H1 (cell line): ENCODE data around the gene TUBGCP5. TPM values are rescaled to one million over a fixed set of nuclear protein-coding genes. Genes with fewer than 3 reads are reported as not detected.

Experiments
- CTCF ChIA-PET: fragments of 300-600 bp; sonication (Branson Sonifier 250); formaldehyde crosslinking; loops from one replicate; lab custom pipeline; 2021; ENCODE audit not compliant: partially characterized antibody; lab: Charles Lee
- POLR2A ChIA-PET: fragments of 300-600 bp; sonication (Branson Sonifier 250); formaldehyde crosslinking; loops from one replicate; lab custom pipeline; 2021; ENCODE audit warnings: inconsistent platforms; ENCODE audit not compliant: partially characterized antibody; lab: Charles Lee
- DNase-seq, 2 experiments: peaks; one replicate each; pipeline versions ENCODE4 v3.0.0 to v3.0.0-alpha.2; 2010 to 2022; ENCODE audit warnings: low spot score in 2 of 2, low read depth in 1 of 2, mixed read lengths in 1 of 2
- FAIRE-seq: peaks from 2 replicates; lab custom pipeline; 2011; peaks lifted over from hg19 to GRCh38; lab: Jason Lieb, UNC
- H2AFZ ChIP-seq: 2 replicates; pipeline ENCODE4 v1.8.1; 2012; ENCODE audit warnings: low read length, inconsistent platforms
- H2AK5ac ChIP-seq: 2 replicates; pipeline ENCODE4 v1.6.1; 2013; ENCODE audit warnings: low read depth, low read length
- H2BK120ac ChIP-seq: replicated peaks from 2 replicates; pipeline ENCODE3; 2013; ENCODE audit warnings: low read depth, low read length, inconsistent platforms
- H2BK12ac ChIP-seq: 2 replicates; pipeline ENCODE4 v1.6.1; 2013; ENCODE audit warnings: low read depth, low read length
- H2BK15ac ChIP-seq: 2 replicates; pipeline ENCODE4 v1.6.1; 2013; ENCODE audit warnings: low read length
- H2BK20ac ChIP-seq: 2 replicates; pipeline ENCODE4 v1.6.1; 2013; ENCODE audit warnings: low read length
- H2BK5ac ChIP-seq: 2 replicates; pipeline ENCODE4 v1.6.1; 2013; ENCODE audit warnings: low read depth, low read length
- H3K14ac ChIP-seq: 2 replicates; pipeline ENCODE4 v1.6.1; 2013; ENCODE audit warnings: inconsistent platforms; ENCODE audit not compliant: insufficient read length
- H3K18ac ChIP-seq: 2 replicates; pipeline ENCODE4 v1.6.1; 2013; ENCODE audit warnings: low read length; ENCODE audit errors: extremely low read depth
- H3K23ac ChIP-seq: 2 replicates; pipeline ENCODE4 v1.6.1; 2013; ENCODE audit warnings: inconsistent platforms; ENCODE audit not compliant: insufficient read length
- H3K23me2 ChIP-seq: 2 replicates; pipeline ENCODE4 v1.6.1; 2013; ENCODE audit warnings: low read depth, low read length
- H3K27ac ChIP-seq: 2 replicates; pipeline ENCODE4 v1.6.1; 2011; ENCODE audit warnings: low read depth, low read length, inconsistent platforms
- H3K27me3 ChIP-seq, 4 experiments: replicated peaks in 1 of 4; 1 replicate in 1 of 4; 2 replicates in 3 of 4; pipeline versions ENCODE4 v1.6.1 to v1.8.1; 2011 to 2013; ENCODE audit warnings: low read length in 3 of 4, mild to moderate bottlenecking in 3 of 4, inconsistent platforms in 2 of 4, mixed read lengths in 2 of 4, moderate library complexity in 1 of 4; ENCODE audit not compliant: control insufficient read depth in 3 of 4, insufficient read depth in 3 of 4; ENCODE audit errors: extremely low read depth in 1 of 4
- H3K36me3 ChIP-seq, 4 experiments: 2 replicates each; pipeline versions ENCODE4 v1.6.1 to v1.8.1; 2011 to 2013; ENCODE audit warnings: mild to moderate bottlenecking in 4 of 4, low read length in 3 of 4, moderate library complexity in 2 of 4, control low read depth in 1 of 4, inconsistent platforms in 1 of 4; ENCODE audit not compliant: insufficient read depth in 4 of 4, control insufficient read depth in 2 of 4
- H3K4ac ChIP-seq: replicated peaks from 2 replicates; pipeline ENCODE3; 2013; ENCODE audit warnings: low read length, low read depth, mixed read lengths, inconsistent platforms; ENCODE audit not compliant: insufficient read length
- H3K4me1 ChIP-seq, 4 experiments: replicated peaks in 1 of 4; 1 replicate in 1 of 4; 2 replicates in 3 of 4; pipeline versions ENCODE4 v1.6.1 to v1.8.1; 2011 to 2013; ENCODE audit warnings: low read length in 3 of 4, inconsistent platforms in 2 of 4, mixed read lengths in 1 of 4; ENCODE audit not compliant: insufficient read depth in 4 of 4, control insufficient read depth in 3 of 4
- H3K4me2 ChIP-seq, 2 experiments: 2 replicates each; pipeline versions ENCODE4 v1.6.1 to v1.8.1; 2011 to 2013; ENCODE audit warnings: low read depth in 2 of 2, low read length in 2 of 2, control low read depth in 1 of 2, inconsistent platforms in 1 of 2, mild to moderate bottlenecking in 1 of 2; ENCODE audit not compliant: insufficient read depth in 1 of 2
- H3K4me3 ChIP-seq, 4 experiments: fragments of 200-600, 300-600 bp in 1 of 4; sonication (generic), shearing (Covaris generic), sonication (Bioruptor Twin) in 1 of 4; 2 replicates each; pipeline versions ENCODE4 v1.5.1 to v1.8.1; 2011 to 2016; ENCODE audit warnings: low read length in 4 of 4, low read depth in 3 of 4, control low read depth in 2 of 4, inconsistent platforms in 2 of 4, mild to moderate bottlenecking in 2 of 4, mixed read lengths in 1 of 4, moderate library complexity in 1 of 4; ENCODE audit not compliant: insufficient read depth in 2 of 4; ENCODE audit errors: extremely low read depth in 1 of 4
- H3K56ac ChIP-seq: replicated peaks from 2 replicates; pipeline ENCODE3; 2013; ENCODE audit warnings: low read depth, mild to moderate bottlenecking, mixed read lengths, low read length, inconsistent platforms; ENCODE audit not compliant: insufficient read length
- H3K79me1 ChIP-seq: 2 replicates; pipeline ENCODE4 v1.6.1; 2013; ENCODE audit warnings: low read depth, low read length, control low read depth
- H3K79me2 ChIP-seq, 2 experiments: 2 replicates each; pipeline versions ENCODE4 v1.6.1 to v1.8.1; 2012 to 2013; ENCODE audit warnings: low read length in 2 of 2, mild to moderate bottlenecking in 2 of 2, inconsistent platforms in 1 of 2; ENCODE audit not compliant: insufficient read depth in 2 of 2, control insufficient read depth in 1 of 2
- H3K9ac ChIP-seq, 4 experiments: replicated peaks in 1 of 4; 1 replicate in 1 of 4; 2 replicates in 3 of 4; pipeline versions ENCODE4 v1.6.1 to v1.8.1; 2011 to 2013; ENCODE audit warnings: low read depth in 3 of 4, low read length in 3 of 4, control low read depth in 2 of 4, mild to moderate bottlenecking in 2 of 4, moderate library complexity in 2 of 4, inconsistent platforms in 1 of 4; ENCODE audit errors: extremely low read depth in 1 of 4
- H3K9me3 ChIP-seq, 2 experiments: 2 replicates each; pipeline versions ENCODE4 v1.6.1 to v1.8.1; 2012 to 2013; ENCODE audit warnings: mild to moderate bottlenecking in 2 of 2, moderate library complexity in 2 of 2, control low read depth in 1 of 2, inconsistent platforms in 1 of 2, low read depth in 1 of 2, low read length in 1 of 2, mixed read lengths in 1 of 2; ENCODE audit not compliant: insufficient read depth in 2 of 2
- H4K20me1 ChIP-seq, 2 experiments: replicated peaks in 1 of 2; 2 replicates each; pipeline versions ENCODE3 to v1.8.1; 2011 to 2013; ENCODE audit warnings: inconsistent platforms in 2 of 2, low read length in 2 of 2, mild to moderate bottlenecking in 1 of 2; ENCODE audit not compliant: insufficient read depth in 2 of 2, control insufficient read depth in 1 of 2
- H4K5ac ChIP-seq: 2 replicates; pipeline ENCODE4 v1.6.1; 2013; ENCODE audit warnings: low read length, low read depth, mixed read lengths, inconsistent platforms; ENCODE audit not compliant: insufficient read length
- H4K8ac ChIP-seq: 2 replicates; pipeline ENCODE4 v1.8.0; 2013; ENCODE audit warnings: mild to moderate bottlenecking, moderate library complexity, low read length, inconsistent platforms; ENCODE audit not compliant: insufficient read depth; ENCODE audit errors: extremely low read depth
- H4K91ac ChIP-seq: replicated peaks from 2 replicates; pipeline ENCODE3; 2013; ENCODE audit warnings: low read length, mixed read lengths, inconsistent platforms; ENCODE audit not compliant: insufficient read length
- CHD1 ChIP-seq: IDR thresholded peaks from 2 replicates; pipeline ENCODE4 v1.6.1; 2012; ENCODE audit warnings: low read depth, low read length, improper control_type of control experiment
- CTCF ChIP-seq, 3 experiments: IDR thresholded peaks; 1 replicate in 2 of 3; 2 replicates in 1 of 3; pipeline versions ENCODE4 v1.5.1 to v1.6.1; 2011; ENCODE audit warnings: low read length in 3 of 3, mild to moderate bottlenecking in 3 of 3, inconsistent platforms in 2 of 3, low read depth in 1 of 3, moderate library complexity in 1 of 3; ENCODE audit not compliant: insufficient read depth in 1 of 3; ENCODE audit errors: control extremely low read depth in 1 of 3
- HDAC6 ChIP-seq: IDR thresholded peaks from one replicate; pipeline ENCODE4 v1.7.1; 2012; ENCODE audit warnings: low read depth, mild to moderate bottlenecking, inconsistent platforms, low read length, moderate library complexity
- JUND ChIP-seq: IDR thresholded peaks from 2 replicates; pipeline ENCODE4 v1.6.1; 2011; ENCODE audit warnings: mild to moderate bottlenecking, improper control_type of control experiment, low read length
- KDM1A ChIP-seq: fragments of 200-600, 300-600 bp; sonication (generic); IDR thresholded peaks from 2 replicates; pipeline ENCODE4 v1.7.1; 2016; ENCODE audit warnings: mild to moderate bottlenecking, low read length, borderline replicate concordance
- POLR2AphosphoS5 ChIP-seq: IDR thresholded peaks from 2 replicates; pipeline ENCODE4 v1.6.1; 2011; ENCODE audit warnings: low read depth, low read length
- RAD21 ChIP-seq, 2 experiments: IDR thresholded peaks in 1 of 2; conservative IDR thresholded peaks in 1 of 2; 2 replicates each; pipeline ENCODE4 v1.6.1; 2011; ENCODE audit warnings: low read depth in 2 of 2, low read length in 2 of 2, improper control_type of control experiment in 1 of 2, inconsistent platforms in 1 of 2, mild to moderate bottlenecking in 1 of 2, moderate library complexity in 1 of 2
- RBBP5 ChIP-seq: IDR thresholded peaks from 2 replicates; pipeline ENCODE4 v1.7.1; 2012; ENCODE audit warnings: low read depth, mild to moderate bottlenecking, inconsistent platforms, low read length, moderate library complexity, borderline replicate concordance
- USF2 ChIP-seq: IDR thresholded peaks from 2 replicates; pipeline ENCODE4 v1.6.1; 2011; ENCODE audit warnings: low read length, improper control_type of control experiment
- ZNF274 ChIP-seq: IDR thresholded peaks from 2 replicates; pipeline ENCODE4 v1.7.0; 2012; ENCODE audit warnings: low read length, borderline replicate concordance; ENCODE audit errors: extremely low read depth
- WGBS, 2 experiments: shearing (Covaris generic) in 1 of 2; methylation state at CpG; one replicate each; pipeline versions ENCODE4 v1.1.6 to v1.1.7; 2013 to 2015; ENCODE audit warnings: low lambda C conversion rate in 2 of 2, mixed read lengths in 2 of 2, inconsistent platforms in 1 of 2, low coverage in 1 of 2, missing lambda C conversion rate in 1 of 2; ENCODE audit not compliant: insufficient replicate concordance in 2 of 2, insufficient coverage in 1 of 2, insufficient read length in 1 of 2; ENCODE audit errors: extremely low coverage in 1 of 2, missing lambda C conversion rate in 1 of 2; 5-methylcytosine and 5-hydroxymethylcytosine counted together
- polyA plus RNA-seq, 7 experiments: library from polyadenylated mRNA; depleted of rRNA in 3 of 7; stranded (reverse) in 5 of 7; unstranded in 2 of 7; fragments of >200 nt in 5 of 7; fragments of 200-250 nt in 2 of 7; gene quantifications; 1 replicate in 5 of 7; 2 replicates in 1 of 7; 4 replicates in 1 of 7; pipeline versions ENCODE4 v1.2.1 to v1.2.3, GENCODE V29; 2011 to 2013; ENCODE audit warnings: missing spikeins in 2 of 7, mixed read lengths in 2 of 7
- total RNA-seq: library from RNA; stranded (reverse); fragmentation: NEBNext Ultra II Directional; extraction: Animal tissue kit (Norgen Biotek cat#: 25700); gene quantifications from 2 replicates; pipeline ENCODE4 v1.2.1, GENCODE V29; 2021

The TUBGCP5 gene
- total and polyA plus RNA-seq, 2 of the 8 experiments (the other 6 are each of a cell fraction or from before 2014, with no cell fraction given), result 6.3 to 12.5 TPM

GRCh38 chr15:23074684-23075083 is 35.3 kb upstream of the TUBGCP5 start:
- Histone ChIP-seq H3K4ac (no peak overlapping the region), H3K56ac (no peak overlapping the region), H3K9ac (no peak overlapping the region), H4K5ac (no peak overlapping the region), H4K8ac (no peak overlapping the region), H2AFZ (no peak overlapping the region), H3K23ac (no peak overlapping the region), H3K4me1 (no peaks in the 10 kb centered on the region), H2BK15ac (no peak overlapping the region), H4K91ac (no peak overlapping the region), H2BK120ac (no peak overlapping the region), H2BK5ac (no peak overlapping the region), H3K4me2 (no peak overlapping the region), H2BK12ac (no peak overlapping the region), H3K4me3 (no peak overlapping the region), H3K79me1 (no peaks in the 10 kb centered on the region), H3K23me2 (no peaks in the 10 kb centered on the region), H3K36me3 (no peaks in the 10 kb centered on the region), H3K79me2 (no peaks in the 10 kb centered on the region), H2BK20ac (no peak overlapping the region), H4K20me1 (no peaks in the 10 kb centered on the region), H3K9me3 (peaks cover 0 to 24% of the 10 kb centered on the region in 2 experiments; a peak in 3 of 4 replicates), H3K14ac (no peak overlapping the region), H3K27me3 (no peaks in the 10 kb centered on the region), H3K18ac (no peak overlapping the region), H2AK5ac (no peak overlapping the region), H3K27ac (no peak overlapping the region)
- DNase-seq (no peak), FAIRE-seq (no peak)
- CTCF ChIA-PET, result interaction anchor here (0.8 to 2.3 kb wide), 4 partner anchors 8 to 39 kb away, joined by 3 to 7 read pairs (median 4); no protein-coding TSS in a partner anchor
- POLR2A ChIA-PET, result no interaction called here
- WGBS, 2 experiments, result 100% methylated on average over 1 of the region's 1 CpG; no CpG with 5 or more reads in 1 of the 2 experiments
- TF ChIP-seq POLR2AphosphoS5 (no peak), JUND (no peak), RAD21 (IDR thresholded peaks at IDR 0.05 in 1 of 2, conservative IDR thresholded peaks at IDR 0.05 in 1 of 2; ENCODE audit: low read depth in 2 of 2, low read length in 2 of 2) (no peak), CTCF (IDR thresholded peaks at IDR 0.05; ENCODE audit: control extremely low read depth in 1 of 3, insufficient read depth in 1 of 3, low read depth in 1 of 3, low read length in 3 of 3) (no peak), ZNF274 (no peak), USF2 (no peak), CHD1 (no peak), HDAC6 (no peak), RBBP5 (no peak), KDM1A (no peak)
